T-helper 2 cell (primary cell): Measurements from ENCODE around the gene DLG4.
"Not testable (repeated sequence)": the region's sequence is repeated elsewhere in the genome, so short reads cannot be mapped to it uniquely, and the experiment has no call there.

Experiments used
- DNase-seq, 5 experiments: peaks; one replicate each; pipeline versions ENCODE4 v3.0.0 to v3.0.0-alpha.2; 2012 to 2022

The DLG4 gene

DNA sequence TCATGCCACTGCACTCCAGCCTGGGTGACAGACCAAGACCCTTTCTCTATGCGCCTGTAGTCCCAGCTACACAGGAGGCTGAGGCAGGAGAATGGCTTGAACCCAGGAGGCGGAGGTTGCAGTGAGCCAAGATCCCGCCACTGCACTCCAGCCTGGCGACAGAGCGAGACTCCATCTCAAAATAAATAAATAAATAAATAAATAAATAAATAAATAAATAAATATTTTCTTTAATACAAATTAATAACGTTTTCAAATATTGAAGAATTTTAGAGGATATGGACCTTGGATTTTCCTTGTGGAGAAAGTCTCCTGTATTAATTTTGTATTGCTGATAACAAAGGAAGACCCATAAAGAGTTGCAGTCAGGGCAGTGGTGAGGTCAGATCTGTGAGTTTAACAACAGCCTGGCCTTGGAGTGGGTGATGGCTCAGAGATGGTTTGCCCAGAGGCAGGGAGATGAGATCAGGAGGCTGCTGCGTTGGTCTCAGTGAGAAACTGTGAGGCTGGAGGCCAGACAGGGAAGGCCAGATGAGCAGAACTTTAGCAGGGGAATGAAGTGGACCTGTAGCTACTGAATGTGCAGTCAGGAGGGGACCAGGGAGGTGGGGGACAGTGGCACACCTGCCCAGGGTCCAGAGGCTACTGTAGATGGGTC is 36.1 kb downstream of the DLG4 start:
- no peak for DNase-seq

DNA sequence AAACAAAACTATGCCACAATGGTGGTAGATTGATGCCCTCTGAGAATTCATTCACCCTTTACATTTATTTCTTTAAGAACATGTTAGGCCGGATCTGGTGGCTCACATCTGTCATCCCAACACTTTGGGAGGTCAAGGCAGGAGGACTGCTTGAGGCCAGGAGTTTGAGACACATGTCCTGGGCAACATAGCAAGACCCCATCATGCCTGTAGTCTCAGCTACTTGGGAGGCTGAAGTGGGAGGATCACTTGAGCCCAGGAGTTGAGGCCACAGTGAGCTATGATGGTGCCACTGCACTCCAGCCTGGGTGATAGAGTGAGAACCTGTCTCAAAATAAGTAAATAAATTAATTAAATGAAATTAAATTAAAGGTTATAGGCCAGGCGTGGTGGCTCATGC is 37.5 kb downstream of the DLG4 start:
- DNase-seq = not testable (repeated sequence)

GRCh38 chr17:7179317-7180254 is 40.0 kb downstream of the DLG4 start, which contains the start of gene ASGR1:
ASGR1 (minus strand) TSS chr17:7179370; CDS start chr17:7178563, 807 bp downstream.
- no peak for DNase-seq

DNA sequence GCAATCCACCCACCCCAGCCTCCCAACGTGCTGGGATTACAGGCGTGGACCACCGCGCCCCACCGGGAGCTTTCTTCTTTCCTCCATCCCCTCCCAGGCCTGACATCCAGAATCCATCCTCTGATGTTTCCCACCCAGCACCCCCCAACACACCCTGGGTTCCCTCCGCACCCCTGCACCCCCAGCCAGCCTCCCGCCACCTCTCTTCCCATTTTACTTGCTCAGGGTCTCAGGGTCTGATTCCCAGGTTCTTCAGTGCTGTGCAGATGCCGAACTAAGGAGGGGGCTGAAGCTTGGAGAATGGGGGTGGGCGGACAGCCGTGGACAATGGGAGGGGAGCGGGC is 40.7 kb downstream of the DLG4 start:
- no peak for DNase-seq

- no peak for DNase-seq
These were observed 41.6 kb downstream of the DLG4 start for GRCh38 chr17:7177954-7178477.

DNA sequence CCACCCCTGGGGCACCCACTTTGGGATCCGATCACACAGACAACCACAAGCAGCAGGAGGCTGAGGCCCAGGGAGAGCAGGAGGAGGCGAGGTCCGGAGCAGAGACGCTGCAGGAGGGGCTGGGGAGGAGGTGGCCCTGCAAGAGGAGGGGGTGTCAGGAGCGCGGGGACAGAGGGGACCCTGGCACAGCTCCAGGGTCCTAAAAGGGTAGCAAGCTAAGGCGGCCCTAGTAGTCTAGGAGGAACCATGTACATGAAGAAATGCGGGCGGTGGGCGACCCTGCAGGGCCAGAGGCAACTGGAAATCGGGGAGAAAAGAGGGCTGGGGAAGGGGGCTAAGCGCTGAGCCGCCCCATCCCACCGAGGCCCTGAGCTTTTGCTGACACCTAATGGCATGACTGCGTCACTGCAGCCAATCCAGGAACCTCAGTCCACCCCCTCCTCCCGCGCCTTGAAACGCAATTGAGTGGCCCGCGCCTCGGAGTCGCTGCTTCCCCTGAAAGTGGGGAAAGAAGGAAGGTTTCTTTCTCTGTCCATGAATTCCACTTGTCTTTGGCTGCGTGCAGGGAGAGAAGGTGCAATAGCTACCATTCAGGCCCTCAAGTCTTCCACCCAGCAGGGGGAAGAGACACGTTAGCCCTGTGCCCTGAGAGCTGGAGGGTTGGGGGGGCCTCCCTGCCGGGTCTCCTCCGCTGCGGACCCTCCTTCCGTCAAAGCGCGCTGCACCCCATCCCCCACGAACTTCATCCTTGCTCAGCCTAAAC is 42.3 kb downstream of the DLG4 start:
- peak; percentile 23 to 64 (median 46) for DNase-seq

DNA sequence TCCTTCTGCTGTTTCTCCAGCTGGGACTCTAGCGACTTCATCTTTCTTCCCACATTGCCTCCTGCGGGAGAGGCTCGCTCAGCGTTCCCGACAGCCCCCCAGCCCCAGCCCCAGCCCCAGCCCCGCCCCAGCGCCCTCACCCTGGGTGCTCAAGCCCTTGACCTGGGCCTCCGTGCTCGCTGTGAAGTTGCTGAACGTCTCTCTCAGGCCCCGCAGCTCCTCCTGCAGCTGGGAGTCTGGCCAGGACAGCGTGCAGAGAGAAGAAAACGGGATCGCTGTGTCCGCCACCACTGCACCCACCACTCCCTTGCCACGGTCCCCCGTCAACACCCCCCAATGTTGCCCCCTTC is 42.8 kb downstream of the DLG4 start:
- no peak for DNase-seq

DNA sequence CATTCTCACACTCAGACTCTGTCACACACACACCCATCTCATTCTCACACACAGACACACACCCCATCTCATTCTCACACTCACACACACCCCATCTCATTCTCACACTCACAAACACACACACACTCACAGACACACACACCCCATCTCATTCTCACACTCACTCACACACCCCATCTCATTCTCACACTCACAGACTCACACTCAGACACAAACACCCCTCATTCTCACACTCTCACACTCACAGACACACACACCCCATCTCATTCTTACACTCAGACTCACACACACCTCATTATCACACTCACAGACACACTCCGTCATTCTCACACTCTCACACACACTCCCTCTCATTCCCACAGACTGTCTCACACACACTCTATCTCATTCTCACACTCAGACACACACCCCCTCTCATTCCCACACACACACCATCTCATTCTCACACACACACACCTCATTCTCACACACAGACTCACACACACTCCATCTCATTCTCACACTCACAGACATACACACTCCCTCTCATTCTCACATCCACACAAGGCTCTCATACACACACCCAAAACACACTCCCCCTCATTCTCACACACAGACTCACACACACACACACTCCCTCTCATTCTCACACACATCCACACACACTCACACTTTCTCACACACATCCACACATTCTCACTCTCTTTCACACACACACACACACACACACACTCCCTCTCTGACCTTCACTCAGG is 43.4 kb downstream of the DLG4 start:
- DNase-seq = no peak

- no peak for DNase-seq
These were observed 44.3 kb downstream of the DLG4 start for GRCh38 chr17:7175330-7175733.

DNA sequence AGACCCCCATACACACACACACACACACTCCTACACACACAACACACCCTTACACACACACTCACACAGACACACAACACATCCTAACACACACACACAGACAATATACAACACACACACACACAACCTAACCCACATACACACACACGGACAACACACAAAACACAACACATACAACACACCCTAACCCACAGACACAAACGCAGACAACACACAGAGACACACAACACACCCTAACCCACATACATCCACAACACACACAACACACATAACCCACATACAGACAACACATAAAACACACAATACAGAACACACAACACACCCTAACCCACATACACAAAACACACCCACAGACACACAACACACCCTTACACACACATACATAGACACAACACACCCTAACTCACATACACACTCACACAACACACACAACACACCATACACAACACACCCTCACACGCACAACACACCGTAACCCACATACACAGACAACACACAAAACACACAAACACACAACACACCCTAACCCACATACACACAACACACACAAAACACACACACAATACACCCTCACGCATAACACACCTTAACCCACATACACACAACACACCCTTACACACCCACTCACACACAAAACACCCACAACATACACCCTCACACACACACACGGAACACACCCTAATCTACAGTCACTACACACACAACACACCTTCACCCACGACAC is 44.9 kb downstream of the DLG4 start:
- DNase-seq = no peak

DNA sequence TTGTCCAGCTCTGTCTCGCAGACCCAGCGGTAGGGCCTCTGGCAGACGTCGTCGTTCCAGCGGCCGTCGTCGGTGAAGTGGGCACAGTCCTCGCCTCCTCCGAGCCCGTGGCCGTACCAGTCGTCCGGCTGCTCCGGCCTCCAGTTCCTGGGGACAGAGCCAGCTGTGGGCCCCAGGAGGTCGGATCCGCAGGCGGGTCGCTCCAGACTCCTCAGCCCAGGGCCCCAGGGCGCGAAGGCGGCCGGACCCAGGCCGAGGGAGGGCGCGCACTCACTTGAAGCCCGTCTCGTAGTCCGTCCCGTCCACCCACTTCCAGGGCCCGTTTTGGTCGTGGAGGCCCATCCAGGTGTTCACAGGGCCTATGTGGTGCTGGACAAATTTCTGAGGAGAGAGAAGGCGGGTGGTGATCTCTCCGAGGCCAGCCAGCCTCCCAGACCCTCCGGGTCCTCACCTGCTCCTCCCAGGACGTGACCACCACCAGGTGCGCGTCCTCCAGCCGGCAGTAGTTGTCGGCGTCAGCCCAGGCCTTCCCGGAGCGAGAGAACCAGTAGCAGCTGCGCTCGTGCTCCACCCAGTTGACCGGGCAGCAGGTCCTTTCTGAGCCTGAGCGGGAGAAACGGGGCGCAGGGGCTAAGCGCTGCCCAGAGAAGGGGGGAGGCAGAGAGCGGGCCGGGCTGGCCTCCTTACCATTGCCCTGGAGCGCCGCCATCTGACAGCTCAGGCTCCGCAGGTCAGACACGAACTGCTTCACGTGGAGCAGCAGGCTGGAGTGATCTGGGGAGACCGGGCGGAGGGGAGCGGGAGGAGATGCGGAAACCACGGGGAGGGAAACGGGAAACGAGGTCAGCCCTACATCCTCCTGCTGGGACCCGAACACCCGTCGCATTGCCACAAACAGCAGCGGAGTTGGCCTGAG is 45.7 kb downstream of the DLG4 start:
- peak in 4 of 5 experiments; percentile 12 to 65 (median 28) for DNase-seq

GRCh38 chr17:7172522-7173191 is 47.0 kb downstream of the DLG4 start:
- DNase-seq = not testable (repeated sequence)

DNA sequence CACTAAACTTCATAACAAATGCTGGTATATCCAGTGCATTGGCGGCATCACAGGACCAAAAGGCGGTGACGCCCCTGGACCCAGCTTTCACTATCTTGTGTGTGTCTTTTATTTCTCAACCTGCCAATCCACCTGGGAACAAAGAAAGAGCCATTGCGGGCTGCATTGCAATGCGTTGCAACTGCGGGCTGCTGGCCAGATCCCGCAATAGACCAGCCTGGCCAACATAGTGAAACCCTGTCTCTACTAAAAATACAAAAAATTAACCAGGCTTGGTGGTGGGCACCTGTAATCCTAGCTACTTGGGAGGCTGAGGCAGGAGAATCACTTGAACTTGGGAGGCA is 50.1 kb downstream of the DLG4 start:
- not testable (repeated sequence) for DNase-seq

DNA sequence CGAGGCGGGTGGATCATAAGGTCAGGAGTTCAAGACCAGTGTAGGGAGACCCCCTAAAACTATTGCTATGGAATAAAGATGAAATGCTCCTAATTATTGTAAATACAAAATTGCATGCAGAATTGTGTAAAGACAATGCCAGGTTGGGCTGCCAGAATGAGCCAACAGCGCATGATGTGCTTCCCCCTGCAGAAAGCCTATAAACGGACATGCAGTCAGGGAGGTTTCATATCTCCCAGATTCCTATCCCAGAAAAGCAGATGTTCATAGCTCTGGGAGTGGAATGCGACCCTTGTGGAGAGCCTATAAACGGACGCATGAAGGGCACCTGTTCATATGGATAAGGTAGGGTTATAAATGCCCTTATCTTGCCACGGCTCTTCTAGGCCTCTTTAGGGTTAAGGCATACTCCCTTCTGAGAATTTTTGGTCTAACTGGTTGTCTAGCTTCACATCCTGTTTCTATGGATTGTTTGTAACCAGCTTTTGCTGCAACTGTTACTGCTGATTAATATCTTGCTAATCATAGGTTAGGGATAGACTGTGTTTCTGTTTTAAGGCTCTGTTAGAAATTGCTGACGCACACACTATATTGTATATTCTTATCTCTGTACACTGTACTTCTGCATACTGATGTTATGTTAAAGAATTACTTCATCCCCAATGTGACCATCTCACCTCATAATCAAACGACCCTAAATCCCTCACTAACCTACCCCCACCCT is 50.6 kb downstream of the DLG4 start:
- DNase-seq = not testable (repeated sequence)

DNA sequence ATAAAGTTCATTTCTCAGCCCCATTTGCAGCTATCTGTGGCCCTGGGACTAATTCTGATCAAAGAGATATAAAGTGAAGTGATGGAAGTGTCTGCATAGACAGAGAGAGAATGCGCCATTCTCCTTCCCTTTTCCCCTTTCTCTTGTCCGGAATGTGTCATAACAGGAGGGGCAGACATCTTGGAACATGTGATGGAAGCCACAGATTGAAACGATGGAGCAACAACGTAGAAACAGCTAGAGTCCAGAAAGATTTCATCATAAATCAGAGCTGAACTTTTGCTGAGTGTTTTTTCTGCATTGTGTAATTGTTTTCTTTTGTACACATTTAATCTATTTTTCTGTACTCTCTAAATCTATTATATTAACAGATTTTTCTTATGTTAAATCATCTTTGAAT is 51.8 kb downstream of the DLG4 start:
- no peak for DNase-seq

DNA sequence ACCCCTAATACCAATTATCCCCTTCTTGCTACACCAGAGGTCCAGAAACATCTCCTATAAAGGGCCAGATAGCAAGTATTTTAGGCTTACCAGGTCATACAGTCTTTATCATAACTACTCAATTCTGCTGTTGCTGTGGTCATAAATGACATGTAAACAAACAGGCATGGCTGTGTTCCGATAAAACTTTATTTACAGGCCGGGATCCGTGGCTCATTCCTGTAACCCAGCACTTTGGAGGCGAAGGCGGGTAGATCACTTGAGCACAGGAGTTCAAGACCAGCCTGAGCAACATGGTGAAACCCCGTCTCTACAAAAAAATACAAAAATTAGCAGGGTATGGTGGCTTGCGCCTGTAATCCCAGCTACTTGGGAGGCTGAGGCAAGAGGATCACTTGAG is 52.8 kb downstream of the DLG4 start:
- DNase-seq = no peak

DNA sequence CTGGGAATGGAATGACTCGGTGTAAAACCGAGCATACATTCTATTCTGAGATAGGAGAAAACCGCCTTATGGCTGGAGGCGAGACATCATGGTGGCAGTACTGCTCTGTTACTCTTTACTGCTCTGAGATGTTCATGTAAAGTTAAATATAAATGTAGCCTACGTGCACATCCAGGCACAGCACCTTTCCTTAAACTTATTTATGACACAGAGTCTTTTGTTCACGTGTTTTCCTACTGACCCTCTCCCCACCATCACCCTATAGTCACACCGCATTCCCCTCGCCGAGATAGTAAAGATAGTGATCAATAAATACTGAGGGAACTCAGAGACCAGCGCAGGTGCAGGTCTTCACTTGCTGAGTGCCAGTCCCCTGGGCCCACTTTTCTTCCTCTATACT is 60.1 kb downstream of the DLG4 start:
- DNase-seq = not testable (repeated sequence)

DNA sequence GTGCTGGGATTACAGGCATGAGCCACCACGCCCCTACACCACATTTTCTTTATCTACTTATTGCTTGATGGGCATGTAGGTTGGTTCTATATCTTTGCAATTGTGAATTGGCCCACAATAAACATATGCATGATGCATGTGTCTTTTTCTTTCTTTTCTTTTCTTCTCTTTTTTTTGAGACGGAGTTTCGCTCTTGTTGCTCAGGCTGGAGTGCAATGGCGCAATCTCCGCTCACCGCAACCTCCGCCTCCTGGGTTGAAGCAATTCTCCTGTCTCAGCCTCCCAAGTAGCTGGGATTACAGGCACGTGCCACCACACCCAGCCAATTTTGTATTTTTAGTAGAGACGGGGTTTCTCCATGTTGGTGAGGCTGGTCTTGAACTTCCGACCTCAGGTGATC is 61.2 kb downstream of the DLG4 start:
- DNase-seq = not testable (repeated sequence)

DNA sequence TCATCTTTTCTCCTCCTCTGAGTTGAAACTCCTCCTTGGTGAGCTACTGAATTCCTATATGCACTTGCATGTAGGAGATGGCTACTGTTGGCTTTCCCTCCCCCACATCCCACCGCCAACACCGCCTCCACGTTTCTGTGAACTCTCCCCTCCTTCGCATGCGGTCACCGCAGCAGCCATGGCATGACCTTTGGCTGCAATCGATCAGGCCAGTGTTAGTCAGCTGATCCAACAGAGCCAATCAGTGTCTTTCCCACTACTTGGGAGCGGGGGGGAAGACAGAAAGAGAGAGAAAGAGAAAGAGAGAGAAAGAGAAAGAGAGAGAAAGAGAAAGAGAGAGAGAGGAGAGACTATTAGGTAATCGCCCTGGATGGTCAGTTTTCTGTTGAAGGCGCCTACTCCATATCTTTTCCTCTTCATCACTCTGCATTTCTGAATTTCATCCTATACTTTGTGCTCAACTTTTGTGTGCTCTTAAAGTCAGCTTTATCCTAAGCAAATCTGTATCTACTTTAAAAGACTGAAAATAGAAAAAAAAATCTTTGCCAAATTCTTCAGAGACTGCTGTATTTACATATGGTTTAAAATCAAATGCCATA is 63.2 kb downstream of the DLG4 start:
- no peak for DNase-seq
